NCI-H2029 treated with DMSO at 0.1 percent for 48 hours (cell line): ENCODE results near the gene SKAP1.
"Not testable (repeated sequence)": the region's sequence is repeated elsewhere in the genome, so short reads cannot be mapped to it uniquely, and the experiment has no call there.

Experiments
- DNase-seq: peaks from one replicate; lab custom pipeline; 2025; lab: John Stamatoyannopoulos, UW

The SKAP1 gene

GRCh38 chr17:48429638-48430586, at the start of gene SKAP1:
TSS of gene SKAP1 (minus strand) at chr17:48430214.
- no peak for DNase-seq

- no peak for DNase-seq
Observed at GRCh38 chr17:48479014-48479402, 49.0 kb upstream of the SKAP1 start.

GRCh38 chr17:48478224-48479013, 48.4 kb upstream of the SKAP1 start:
- DNase-seq: no peak

- no peak for DNase-seq
Observed at GRCh38 chr17:48477221-48477620, 47.2 kb upstream of the SKAP1 start.

- DNase-seq: peak; percentile 64
Observed at GRCh38 chr17:48472411-48473281, 42.6 kb upstream of the SKAP1 start.

DNA sequence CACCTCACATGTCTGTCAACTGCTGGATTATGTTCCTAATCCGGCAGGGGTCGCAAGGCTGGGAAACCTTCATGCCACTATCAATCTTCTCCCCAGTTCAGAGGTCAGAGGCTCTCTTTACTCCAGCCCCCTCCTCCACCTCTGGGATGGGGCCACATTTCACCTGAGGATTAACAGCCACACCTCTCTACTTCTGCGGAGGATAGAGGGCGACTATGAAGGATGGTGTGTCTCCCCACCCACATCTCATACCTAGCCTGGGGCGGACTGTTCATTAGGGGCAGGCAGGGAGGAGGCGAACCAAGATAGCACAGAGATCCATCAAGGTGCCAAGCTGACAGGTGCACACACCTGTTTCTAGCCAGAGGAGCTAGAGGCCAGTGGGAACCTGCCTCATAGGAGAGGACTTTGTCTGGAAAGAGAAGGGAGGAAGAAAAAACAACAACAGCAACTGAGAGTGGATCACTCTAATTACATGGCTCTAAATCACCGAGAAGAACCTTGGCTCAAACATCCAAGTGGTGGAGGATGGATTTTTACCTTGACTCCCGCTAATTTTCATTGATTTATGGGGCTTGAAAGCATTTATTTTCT, 41.9 kb upstream of the SKAP1 start:
- DNase-seq: peak; percentile 59

GRCh38 chr17:48470388-48471034, 40.5 kb upstream of the SKAP1 start:
- no peak for DNase-seq

- no peak for DNase-seq
Observed at GRCh38 chr17:48469227-48469626, 39.2 kb upstream of the SKAP1 start.

- DNase-seq: no peak
Observed at GRCh38 chr17:48468299-48468698, 38.3 kb upstream of the SKAP1 start.

DNA sequence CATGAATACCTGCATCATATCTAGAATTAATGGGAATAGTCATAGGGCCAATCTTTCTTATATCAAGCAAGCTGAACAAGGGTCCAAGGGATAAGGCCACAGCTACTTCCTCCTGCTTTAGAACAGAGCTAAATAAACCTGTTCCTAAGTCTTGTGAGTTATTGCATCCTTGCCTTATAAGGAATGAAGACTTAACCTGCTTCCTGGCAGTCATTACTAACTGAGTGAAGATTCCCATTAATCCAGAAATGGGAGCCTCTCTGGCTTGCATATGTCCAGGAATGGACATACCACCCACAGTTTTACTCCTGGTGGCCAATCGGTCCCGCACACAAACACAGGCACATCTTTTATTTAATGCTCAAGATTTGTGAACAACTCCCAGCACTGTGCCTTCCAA, 35.9 kb upstream of the SKAP1 start:
- DNase-seq: no peak

- no peak for DNase-seq
Observed at GRCh38 chr17:48463526-48463925, 33.5 kb upstream of the SKAP1 start.

DNA sequence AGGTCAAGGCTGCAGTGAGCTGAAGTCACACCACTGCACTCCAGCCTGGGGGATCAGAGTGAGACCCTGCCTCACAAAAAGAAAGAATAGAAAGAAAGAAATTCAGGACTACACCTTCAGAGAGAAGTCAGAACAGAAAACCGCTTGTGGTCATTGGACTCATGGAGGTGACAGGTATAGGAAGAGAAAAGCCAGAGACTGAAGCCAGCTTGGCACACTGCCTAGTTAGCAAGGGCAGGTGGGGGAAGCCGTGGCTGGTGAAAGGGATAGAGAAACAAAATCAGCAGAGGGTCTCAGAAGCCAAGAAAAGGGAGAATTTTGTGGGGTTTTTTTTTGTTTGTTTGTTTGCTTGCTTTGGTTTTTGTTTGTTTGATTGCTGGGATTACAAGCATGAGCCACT, 32.9 kb upstream of the SKAP1 start:
- DNase-seq: peak; percentile 66

DNA sequence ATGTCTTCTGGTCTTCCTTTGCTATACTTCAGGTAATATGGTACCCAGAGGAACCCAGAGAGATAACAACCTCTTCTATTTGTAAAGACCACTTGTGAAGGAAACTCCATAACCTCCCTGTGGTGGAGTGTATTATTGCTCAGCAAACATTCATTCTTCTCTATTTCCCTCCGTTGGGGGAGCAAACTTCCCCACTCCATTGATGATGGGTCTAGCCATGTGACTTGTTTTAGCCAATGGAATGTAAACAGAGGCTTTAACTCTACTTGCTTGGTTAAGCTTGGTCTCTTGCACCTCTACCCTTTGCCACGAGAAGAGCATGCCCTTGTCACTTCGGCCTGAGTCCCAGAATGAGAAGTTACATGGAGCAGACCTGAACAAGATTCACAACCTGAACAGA, 30.0 kb upstream of the SKAP1 start:
- DNase-seq: no peak

GRCh38 chr17:48459070-48459844, 29.2 kb upstream of the SKAP1 start:
- DNase-seq: no peak

DNA sequence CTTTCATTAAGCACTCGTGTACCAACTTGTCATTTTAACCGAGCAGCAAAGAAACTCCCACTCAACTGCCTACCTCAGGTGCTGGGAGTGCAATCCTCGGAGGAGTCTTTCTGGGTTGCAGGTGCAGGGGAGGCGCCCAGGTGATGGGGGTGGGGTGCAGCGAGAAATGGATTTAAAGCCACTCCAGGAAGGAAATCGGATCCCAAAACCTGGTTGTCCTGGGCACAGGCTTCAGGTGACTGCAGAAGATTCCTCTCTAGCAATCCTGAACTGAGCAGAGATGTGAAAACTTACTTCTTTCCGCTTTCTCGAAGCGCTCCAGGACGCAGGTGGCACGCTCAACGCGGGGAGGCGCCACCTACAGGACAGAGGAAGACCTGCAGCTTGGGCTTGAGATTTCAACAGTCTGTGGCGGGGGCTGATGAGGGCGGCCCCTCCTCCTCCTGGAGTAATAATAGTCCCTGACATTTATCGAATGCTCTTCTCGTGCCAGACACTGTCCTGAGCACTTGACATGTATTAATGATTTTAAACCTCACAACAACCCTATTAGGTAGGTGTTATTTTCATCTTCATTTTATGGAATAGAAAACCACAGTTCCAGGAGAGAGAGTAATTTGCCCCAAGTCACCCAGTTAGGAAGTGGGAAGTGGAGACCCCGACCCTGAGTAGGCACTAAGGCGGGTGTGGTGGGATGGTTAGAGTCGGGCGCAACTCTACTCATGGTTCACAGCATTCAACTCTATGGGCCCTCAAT, 27.2 kb upstream of the SKAP1 start:
- peak; percentile 63 for DNase-seq

DNA sequence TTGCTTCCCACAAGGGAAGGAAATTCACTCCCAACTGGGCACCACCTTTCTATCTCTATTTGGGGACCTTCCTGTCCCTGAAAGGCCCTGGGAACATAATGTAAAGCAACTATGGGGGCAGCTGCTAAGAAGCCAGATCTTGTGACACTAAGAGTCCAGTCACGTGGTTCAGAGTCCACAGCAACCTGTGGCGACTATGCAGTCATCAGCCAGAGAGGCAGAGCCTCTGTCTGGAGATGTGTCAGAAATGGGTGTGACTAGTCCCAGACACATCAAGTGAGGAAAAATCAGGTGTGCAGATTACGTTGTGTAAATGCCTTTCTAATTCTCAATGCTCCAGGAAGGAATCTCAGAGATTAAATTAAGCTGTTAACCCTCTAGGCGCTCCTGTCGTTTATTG, 26.6 kb upstream of the SKAP1 start:
- DNase-seq: peak; percentile 26

- no peak for DNase-seq
Observed at GRCh38 chr17:48455791-48456190, 25.8 kb upstream of the SKAP1 start.

DNA sequence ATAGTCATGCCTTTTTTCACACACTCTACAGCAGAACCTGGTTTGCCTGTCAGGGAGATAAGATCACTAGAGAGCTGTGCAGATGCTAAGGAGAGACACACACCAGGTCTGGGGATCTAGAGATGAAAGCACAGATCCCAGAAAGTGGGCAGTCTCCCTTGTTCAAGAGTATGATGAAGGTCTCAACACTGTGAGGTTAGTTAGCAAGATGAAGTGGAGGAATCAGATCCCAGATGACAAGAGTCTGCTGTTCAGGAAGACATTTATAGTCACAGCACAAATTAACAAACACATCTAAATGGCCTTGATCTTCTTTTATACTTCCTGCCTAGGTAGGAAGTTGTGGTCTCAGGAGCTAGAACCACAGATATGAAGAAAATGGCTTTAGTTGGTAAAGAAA, 23.4 kb upstream of the SKAP1 start:
- no peak for DNase-seq

GRCh38 chr17:48451489-48451888, 21.5 kb upstream of the SKAP1 start:
- DNase-seq: no peak

- not testable (repeated sequence) for DNase-seq
Observed at GRCh38 chr17:48449335-48449734, 19.3 kb upstream of the SKAP1 start.
